GM10266 (cell line): ENCODE results near the gene SEMA3G.

Source experiments
- DNase-seq: peaks from one replicate; pipeline ENCODE4 v3.0.0; 2012; ENCODE audit errors: extremely low spot score
- CTCF ChIP-seq: IDR thresholded peaks from 2 replicates; pipeline ENCODE4 v1.5.1; 2012; ENCODE audit warnings: mild to moderate bottlenecking, low read depth; ENCODE audit not compliant: control insufficient read depth, insufficient read depth; ENCODE audit errors: missing control alignments

The SEMA3G gene

GRCh38 chr3:52439426-52440248 lies 5.3 kb downstream of the SEMA3G start:
- TF ChIP-seq CTCF = no peak
- DNase-seq = no peak

- TF ChIP-seq CTCF = no peak
- no peak for DNase-seq
Observed at GRCh38 chr3:52438579-52439425, 6.1 kb downstream of the SEMA3G start.

GRCh38 chr3:52438104-52438376 lies 6.9 kb downstream of the SEMA3G start:
- TF ChIP-seq CTCF = no peak
- no peak for DNase-seq

- no peak for DNase-seq
- TF ChIP-seq CTCF = no peak
Observed at GRCh38 chr3:52437326-52438103, 7.4 kb downstream of the SEMA3G start.

GRCh38 chr3:52436500-52437149 lies 8.3 kb downstream of the SEMA3G start:
- DNase-seq = no peak
- no peak for TF ChIP-seq CTCF

GRCh38 chr3:52435246-52436101 lies 9.4 kb downstream of the SEMA3G start:
- no peak for DNase-seq

More at GRCh38 chr3:52435246-52436101, 9.4 kb downstream of the SEMA3G start:
- TF ChIP-seq CTCF = no peak
